Right ventricle myocardium inferior (tissue), 1 donor: ENCODE measurements around the gene CRTC3. TPM values are rescaled to one million over a fixed set of nuclear protein-coding genes. Genes with fewer than 3 reads are reported as not detected.

Source experiments
- ATAC-seq: fragments of 200-7000 bp; cut with Tn5 transposase; one replicate; pipeline ENCODE4 v1.9.1; 2020; ENCODE audit warnings: mild to moderate bottlenecking, moderate library complexity
- DNase-seq: peaks from one replicate; pipeline ENCODE4 v3.0.0; 2021; ENCODE audit errors: missing footprints
- intact Hi-C: fragments of 100-400 bp; cut with DNase I; formaldehyde crosslinking; loops from one replicate; pipeline ENCODE4 v1.11.0; 2022
- total RNA-seq: library from RNA; stranded (reverse); fragmentation: NEBNext Ultra II Directional; extraction: Animal tissue kit (Norgen Biotek cat#: 25700); gene quantifications from one replicate; pipeline ENCODE4 v1.2.1, GENCODE V29; 2021
- donor health status: DM: no; HTN: yes; CAD: no; lungs with severe emphysema.

The CRTC3 gene
- total RNA-seq, 1 donor from 2014 or later, result 25.8 TPM

GRCh38 chr15:90600954-90601353, 71.2 kb downstream of the CRTC3 start:
- intact Hi-C loops, result no loop called here
- ATAC-seq (no peak), DNase-seq (no peak)

- intact Hi-C loops, result no loop called here
- ATAC-seq (no peak), DNase-seq (no peak)
These were observed 74.2 kb downstream of the CRTC3 start for GRCh38 chr15:90603893-90604292.

DNA sequence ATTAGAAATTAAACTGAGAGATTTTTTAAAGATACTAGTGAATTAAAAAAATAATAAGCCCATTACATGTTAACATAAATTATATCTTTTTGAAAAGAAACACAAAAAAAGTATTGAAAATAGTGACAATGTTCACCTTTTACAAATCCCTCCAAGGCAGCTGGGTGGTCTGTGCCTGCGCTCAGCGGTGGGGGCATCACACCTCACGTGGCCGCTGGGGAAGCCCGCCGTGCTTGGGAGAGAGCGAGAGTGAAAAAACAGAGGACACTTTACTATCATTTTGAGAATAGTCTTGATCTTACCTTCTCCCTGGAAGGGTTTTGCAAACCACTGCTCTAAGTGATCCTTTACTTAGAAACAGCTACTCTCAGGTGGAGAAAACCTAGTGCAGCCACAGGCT, 76.9 kb downstream of the CRTC3 start:
- no peak for ATAC-seq
- intact Hi-C loops, result no loop called here
- DNase-seq, result no peak

GRCh38 chr15:90607361-90607760, 77.6 kb downstream of the CRTC3 start:
- DNase-seq (no peak), ATAC-seq (no peak)
- intact Hi-C loops, result no loop called here

GRCh38 chr15:90609242-90610180, 79.8 kb downstream of the CRTC3 start:
- intact Hi-C loops, result loop anchor here (10.0 kb wide), 1 partner anchor 265 kb away; no protein-coding TSS in a partner anchor
- DNase-seq (no peak), ATAC-seq (no peak)

DNA sequence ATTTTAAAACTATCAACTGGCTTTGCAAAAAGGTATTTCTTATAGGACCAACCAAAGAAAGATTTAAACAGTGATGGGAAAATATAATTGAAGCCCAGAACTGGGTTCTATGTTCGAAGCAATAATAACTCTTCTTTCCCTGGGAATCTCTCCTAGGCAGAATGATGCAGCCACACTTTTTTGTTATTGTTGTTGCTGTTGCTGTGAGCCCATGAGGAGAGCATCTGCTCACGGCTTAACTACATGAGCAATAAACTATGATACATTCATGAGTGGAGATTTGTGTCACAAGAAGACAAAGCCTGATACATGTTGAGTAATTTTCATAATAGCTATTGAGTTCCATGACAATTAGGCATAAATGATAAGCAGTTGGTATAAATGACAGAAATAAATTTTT, 80.5 kb downstream of the CRTC3 start:
- DNase-seq (no peak), ATAC-seq (no peak)
- intact Hi-C loops, result loop anchor here (10.0 kb wide), 1 partner anchor 265 kb away; no protein-coding TSS in a partner anchor

DNA sequence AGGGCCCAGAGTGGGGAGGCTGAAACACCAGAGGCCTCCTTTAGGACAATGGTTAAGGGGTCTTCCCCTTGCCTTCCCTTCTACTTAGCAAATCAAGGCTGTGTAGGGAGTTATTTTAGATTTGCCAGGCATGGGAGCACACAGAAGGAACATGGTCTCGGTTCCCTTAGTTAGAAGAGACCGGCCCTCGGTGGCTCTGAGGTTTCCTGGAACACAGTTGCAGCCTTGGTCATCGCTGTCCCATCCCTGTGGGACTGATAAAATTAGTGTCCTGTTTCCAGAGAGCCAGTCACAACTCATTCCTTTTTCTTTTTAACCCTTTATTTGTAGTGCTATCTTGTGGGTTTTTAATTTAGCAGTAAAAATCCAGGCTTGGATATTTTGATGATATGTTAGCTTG, 81.4 kb downstream of the CRTC3 start:
- no peak for ATAC-seq
- intact Hi-C loops, result loop anchor here (10.0 kb wide), 1 partner anchor 266 kb away; no protein-coding TSS in a partner anchor
- no peak for DNase-seq

GRCh38 chr15:90617171-90617570, 87.4 kb downstream of the CRTC3 start:
- intact Hi-C loops, result loop anchor here (10.0 kb wide), 1 partner anchor 272 kb away; no protein-coding TSS in a partner anchor
- no peak for DNase-seq
- no peak for ATAC-seq

- DNase-seq, result no peak
- intact Hi-C loops, result loop anchor here (10.0 kb wide), 1 partner anchor 273 kb away; no protein-coding TSS in a partner anchor
- no peak for ATAC-seq
These were observed 88.0 kb downstream of the CRTC3 start for GRCh38 chr15:90617668-90618097.

GRCh38 chr15:90618330-90619125, 88.8 kb downstream of the CRTC3 start:
- peak; percentile 30 for ATAC-seq
- intact Hi-C loops, result loop anchor here (10.0 kb wide), 1 partner anchor 274 kb away; no protein-coding TSS in a partner anchor
- DNase-seq, result no peak

GRCh38 chr15:90619468-90619867, 89.7 kb downstream of the CRTC3 start:
- DNase-seq, result no peak
- no peak for ATAC-seq
- intact Hi-C loops, result loop anchor here (10.0 kb wide), 1 partner anchor 275 kb away; no protein-coding TSS in a partner anchor

- intact Hi-C loops, result loop anchor here (10.0 kb wide), 1 partner anchor 275 kb away; no protein-coding TSS in a partner anchor
- DNase-seq (no peak), ATAC-seq (no peak)
These were observed 90.2 kb downstream of the CRTC3 start for GRCh38 chr15:90619939-90620338.

DNA sequence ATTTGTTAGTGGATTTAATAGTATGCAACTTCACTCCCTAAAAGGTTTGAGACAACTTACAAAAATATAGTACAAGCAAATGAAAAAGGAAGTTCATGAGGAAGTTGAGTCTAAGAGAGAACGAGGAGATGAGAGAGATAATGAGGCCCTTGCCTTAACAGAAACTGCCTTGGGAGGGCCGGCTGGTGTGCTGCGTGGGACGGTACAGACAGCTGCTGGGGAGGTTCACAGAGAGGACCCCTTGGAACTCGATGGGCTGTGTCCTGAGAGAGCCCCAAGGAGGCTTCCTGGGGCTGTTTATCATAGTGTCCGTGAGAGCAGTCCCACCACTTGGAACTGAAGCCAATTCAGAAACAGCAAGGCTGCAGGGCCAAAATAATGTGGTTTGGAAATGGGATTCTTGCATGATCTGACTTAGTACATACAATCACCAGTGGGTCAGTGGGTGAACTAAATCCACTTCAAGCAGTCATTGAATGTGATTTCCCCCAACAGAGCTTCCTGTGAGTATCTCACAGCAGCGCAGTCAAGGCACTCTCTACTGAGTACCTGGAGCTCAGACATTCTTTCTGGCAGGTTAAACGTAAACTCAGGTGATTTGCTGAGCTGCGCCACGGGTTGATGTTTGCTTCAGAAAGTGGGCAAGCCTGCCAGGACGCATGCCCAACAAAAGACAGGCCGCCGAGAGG, 90.8 kb downstream of the CRTC3 start:
- DNase-seq (no peak), ATAC-seq (no peak)
- intact Hi-C loops, result no loop called here

DNA sequence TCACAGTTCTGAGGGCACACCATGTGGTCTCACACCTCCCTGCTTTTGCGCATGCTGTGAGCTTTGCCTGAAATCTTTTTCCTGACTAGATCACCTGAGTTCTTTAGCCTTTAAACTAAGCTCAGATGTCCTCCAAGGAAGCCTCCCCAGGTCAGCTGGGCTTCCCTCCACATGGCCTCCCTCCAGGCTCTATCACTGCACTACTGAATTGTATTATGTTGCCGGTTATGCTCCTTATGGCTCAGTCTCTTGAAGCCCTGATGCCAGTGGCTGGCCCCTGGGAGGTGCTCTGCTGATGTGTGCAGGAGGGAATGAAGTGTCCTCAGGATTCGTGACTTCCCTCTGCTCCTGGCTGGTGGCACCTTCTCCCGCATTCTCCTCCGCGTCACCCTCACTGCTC, 94.1 kb downstream of the CRTC3 start:
- intact Hi-C loops, result no loop called here
- ATAC-seq, result peak; percentile 30

DNA sequence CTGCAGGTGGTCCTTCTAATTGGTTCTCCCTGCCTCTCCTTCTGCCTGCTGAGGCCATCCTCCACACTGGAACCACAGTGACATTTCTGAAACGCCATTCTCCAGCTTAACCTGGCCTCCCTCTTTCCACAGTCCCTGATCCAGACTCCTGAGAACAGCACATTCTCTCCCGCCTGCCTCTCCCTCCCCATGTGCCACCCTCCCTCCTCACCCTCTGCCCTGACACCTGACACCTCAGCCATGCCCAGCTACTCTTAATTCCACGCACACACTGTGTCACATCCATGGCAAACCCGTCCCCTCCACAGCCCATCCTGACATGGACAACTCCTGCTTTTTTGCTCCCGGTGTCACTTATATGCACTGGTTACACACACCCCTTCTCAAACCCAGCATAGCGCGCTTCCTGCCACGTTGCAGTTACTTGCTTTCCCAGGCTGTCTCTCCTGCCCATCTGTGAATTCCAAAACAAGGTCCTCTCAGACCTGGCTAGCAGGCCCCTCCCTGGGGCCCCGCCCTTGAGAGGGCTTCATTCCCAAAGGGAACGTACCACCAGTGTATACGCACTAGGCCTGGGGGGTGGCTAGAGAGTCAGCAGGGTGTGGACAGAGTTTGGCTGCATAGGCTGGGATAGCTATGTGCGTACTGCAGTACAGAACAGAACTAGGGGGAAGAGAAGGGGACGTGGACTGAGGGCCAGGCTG, 94.7 kb downstream of the CRTC3 start:
- peak; percentile 60 for ATAC-seq
- no peak for DNase-seq
- intact Hi-C loops, result no loop called here

More for the DNA sequence above, 94.1 kb downstream of the CRTC3 start:
- DNase-seq, result no peak

DNA sequence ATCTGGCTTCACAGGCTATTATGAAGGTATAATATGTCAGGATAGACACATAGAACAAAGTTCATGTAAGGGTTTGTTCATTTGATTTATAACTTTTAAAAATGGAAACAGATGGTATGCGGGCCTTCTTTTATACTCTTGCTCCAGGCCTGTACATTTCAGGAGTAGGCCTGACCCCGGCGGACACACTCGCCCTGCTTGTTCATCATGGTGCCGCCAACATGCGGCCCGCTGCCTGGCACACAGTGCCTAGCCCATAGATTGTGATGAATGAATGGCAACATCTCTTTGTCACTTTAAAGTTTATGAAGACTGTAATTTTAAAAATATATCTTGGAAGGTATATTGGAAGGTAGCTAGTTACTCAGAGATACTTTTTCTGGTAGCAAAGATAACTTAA, 95.3 kb downstream of the CRTC3 start:
- ATAC-seq, result no peak
- DNase-seq, result no peak
- intact Hi-C loops, result no loop called here

DNA sequence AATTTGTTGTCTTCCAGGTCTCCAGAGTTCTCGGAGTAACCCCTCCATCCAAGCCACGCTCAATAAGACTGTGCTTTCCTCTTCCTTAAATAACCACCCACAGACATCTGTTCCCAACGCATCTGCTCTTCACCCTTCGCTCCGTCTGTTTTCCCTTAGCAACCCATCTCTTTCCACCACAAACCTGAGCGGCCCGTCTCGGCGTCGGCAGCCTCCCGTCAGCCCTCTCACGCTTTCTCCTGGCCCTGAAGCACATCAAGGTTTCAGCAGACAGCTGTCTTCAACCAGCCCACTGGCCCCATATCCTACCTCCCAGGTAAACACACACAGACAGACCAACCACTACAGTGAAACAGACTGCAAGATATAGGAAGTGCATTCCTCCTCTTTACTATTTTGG, 99.5 kb downstream of the CRTC3 start:
- intact Hi-C loops, result no loop called here
- DNase-seq, result no peak
- ATAC-seq, result no peak

- DNase-seq (no peak), ATAC-seq (no peak)
- intact Hi-C loops, result no loop called here
These were observed 103.6 kb downstream of the CRTC3 start for GRCh38 chr15:90633360-90633759.
